Panc1 (cell line): ENCODE results near the gene TMEM117. TPM values are rescaled to one million over a fixed set of nuclear protein-coding genes. Genes with fewer than 3 reads are reported as not detected.

Experiments used
- ATAC-seq: fragments of 200-7000 bp; cut with Tn5 transposase; 2 replicates; pipeline ENCODE4 v1.9.1; 2020; ENCODE audit warnings: mild to moderate bottlenecking, moderate library complexity
- BruUV-seq: library from RNA; stranded (reverse); fragments of 400-500 nt; replicated peaks from 2 replicates; lab custom pipeline; 2021; lab: Mats Ljungman, UMichigan
- CTCF ChIA-PET: fragments of 300-600 bp; sonication (Branson Sonifier 250); formaldehyde crosslinking; loops from one replicate; lab custom pipeline; 2022; ENCODE audit warnings: antibody characterized with exemption; lab: Charles Lee
- POLR2A ChIA-PET: fragments of 300-600 bp; sonication (Branson Sonifier 250); formaldehyde crosslinking; loops from one replicate; lab custom pipeline; 2022; ENCODE audit warnings: antibody characterized with exemption; lab: Charles Lee
- DNase-seq: peaks from one replicate; pipeline ENCODE4 v3.0.0-alpha.2; 2010; ENCODE audit warnings: low read depth, low spot score
- H3K27ac ChIP-seq: 2 replicates; pipeline ENCODE4 v1.5.1; 2011; ENCODE audit warnings: mild to moderate bottlenecking, low read length, inconsistent platforms
- H3K27me3 ChIP-seq: fragments of 200-500 bp; sonication (Bioruptor generic); 2 replicates; pipeline ENCODE4 v1.6.0; 2014; ENCODE audit warnings: low read length, inconsistent platforms; ENCODE audit not compliant: control insufficient read depth, insufficient read depth
- H3K36me3 ChIP-seq: fragments of 200-500 bp; sonication (Bioruptor generic); 2 replicates; pipeline ENCODE4 v1.5.1; 2014; ENCODE audit warnings: inconsistent platforms, mild to moderate bottlenecking, low read length, moderate library complexity; ENCODE audit not compliant: control insufficient read depth, insufficient read depth
- H3K4me1 ChIP-seq: 2 replicates; pipeline ENCODE4 v1.5.1; 2011; ENCODE audit warnings: inconsistent platforms, mild to moderate bottlenecking, low read length, moderate library complexity; ENCODE audit not compliant: control insufficient read depth, insufficient read depth
- H3K4me3 ChIP-seq, 2 experiments: 2 replicates each; pipeline ENCODE4 v1.5.1; 2011 to 2012; ENCODE audit warnings: low read depth in 2 of 2, low read length in 2 of 2, mild to moderate bottlenecking in 2 of 2, inconsistent platforms in 1 of 2, moderate library complexity in 1 of 2
- H3K9me3 ChIP-seq: fragments of 200-500 bp; sonication (Bioruptor generic); 2 replicates; pipeline ENCODE4 v1.5.1; 2014; ENCODE audit warnings: low read depth, mild to moderate bottlenecking, inconsistent platforms, low read length, moderate library complexity; ENCODE audit not compliant: control insufficient read depth, insufficient read depth
- POLR2AphosphoS5 ChIP-seq: IDR thresholded peaks from 2 replicates; pipeline ENCODE4 v1.6.1; 2012; ENCODE audit warnings: mild to moderate bottlenecking, low read depth, low read length, moderate library complexity
- SIN3A ChIP-seq: IDR thresholded peaks from 2 replicates; pipeline ENCODE4 v1.6.1; 2012; ENCODE audit warnings: low read depth, mild to moderate bottlenecking, low read length, moderate library complexity, borderline replicate concordance; ENCODE audit not compliant: insufficient read depth
- TCF7L2 ChIP-seq: IDR thresholded peaks from 2 replicates; pipeline ENCODE4 v1.6.1; 2011; ENCODE audit warnings: mild to moderate bottlenecking, low read depth, low read length, inconsistent platforms
- in situ Hi-C: cut with HindIII; loops from 2 replicates; pipeline ENCODE4 v1.10.0; 2016; ENCODE audit warnings: low sequenced_read_pairs, low pct_unique_long_range_greater_than_20kb
- intact Hi-C: fragments of 100-400 bp; cut with micrococcal nuclease; formaldehyde crosslinking; loops from one replicate; pipeline ENCODE4 v1.10.0; 2022; ENCODE audit not compliant: unreplicated experiment
- total RNA-seq: library from RNA; stranded (reverse); gene quantifications from one replicate; pipeline ENCODE4 v1.2.1, GENCODE V29; 2021; ENCODE audit not compliant: unreplicated experiment
- TF ChIP-seq, protein P1 (sequence below), 2 experiments: IDR thresholded peaks; 2 replicates each; pipeline ENCODE4 v1.6.1; 2011 to 2012; ENCODE audit warnings: low read depth in 2 of 2, control low read depth in 1 of 2, low read length in 1 of 2, mild to moderate bottlenecking in 1 of 2, moderate library complexity in 1 of 2; ENCODE audit not compliant: insufficient read depth in 1 of 2
- TF ChIP-seq, protein P2 (sequence below): fragments of 450-650 bp; IDR thresholded peaks from 2 replicates; pipeline ENCODE4 v1.5.1; 2017; ENCODE audit warnings: mild to moderate bottlenecking

The TMEM117 gene
- total RNA-seq, 1 experiment from 2014 or later, result 5.5 TPM

- ChIA-PET CTCF (no interaction called here), POLR2A (no interaction called here)
- Histone ChIP-seq H3K27me3 (no peaks in the 10 kb centered on the region), H3K4me1 (no peaks in the 10 kb centered on the region), H3K4me3 (no peak overlapping the region), H3K36me3 (no peaks in the 10 kb centered on the region), H3K9me3 (no peaks in the 10 kb centered on the region), H3K27ac (no peak overlapping the region)
- intact Hi-C loops, result no loop called here
- no peak for TF ChIP-seq TCF7L2
- TF ChIP-seq, protein P1, sequence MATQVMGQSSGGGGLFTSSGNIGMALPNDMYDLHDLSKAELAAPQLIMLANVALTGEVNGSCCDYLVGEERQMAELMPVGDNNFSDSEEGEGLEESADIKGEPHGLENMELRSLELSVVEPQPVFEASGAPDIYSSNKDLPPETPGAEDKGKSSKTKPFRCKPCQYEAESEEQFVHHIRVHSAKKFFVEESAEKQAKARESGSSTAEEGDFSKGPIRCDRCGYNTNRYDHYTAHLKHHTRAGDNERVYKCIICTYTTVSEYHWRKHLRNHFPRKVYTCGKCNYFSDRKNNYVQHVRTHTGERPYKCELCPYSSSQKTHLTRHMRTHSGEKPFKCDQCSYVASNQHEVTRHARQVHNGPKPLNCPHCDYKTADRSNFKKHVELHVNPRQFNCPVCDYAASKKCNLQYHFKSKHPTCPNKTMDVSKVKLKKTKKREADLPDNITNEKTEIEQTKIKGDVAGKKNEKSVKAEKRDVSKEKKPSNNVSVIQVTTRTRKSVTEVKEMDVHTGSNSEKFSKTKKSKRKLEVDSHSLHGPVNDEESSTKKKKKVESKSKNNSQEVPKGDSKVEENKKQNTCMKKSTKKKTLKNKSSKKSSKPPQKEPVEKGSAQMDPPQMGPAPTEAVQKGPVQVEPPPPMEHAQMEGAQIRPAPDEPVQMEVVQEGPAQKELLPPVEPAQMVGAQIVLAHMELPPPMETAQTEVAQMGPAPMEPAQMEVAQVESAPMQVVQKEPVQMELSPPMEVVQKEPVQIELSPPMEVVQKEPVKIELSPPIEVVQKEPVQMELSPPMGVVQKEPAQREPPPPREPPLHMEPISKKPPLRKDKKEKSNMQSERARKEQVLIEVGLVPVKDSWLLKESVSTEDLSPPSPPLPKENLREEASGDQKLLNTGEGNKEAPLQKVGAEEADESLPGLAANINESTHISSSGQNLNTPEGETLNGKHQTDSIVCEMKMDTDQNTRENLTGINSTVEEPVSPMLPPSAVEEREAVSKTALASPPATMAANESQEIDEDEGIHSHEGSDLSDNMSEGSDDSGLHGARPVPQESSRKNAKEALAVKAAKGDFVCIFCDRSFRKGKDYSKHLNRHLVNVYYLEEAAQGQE (IDR thresholded peaks at IDR 0.05; ENCODE audit: insufficient read depth in 1 of 2, low read depth in 2 of 2, low read length in 1 of 2), result no peak
- no peak for TF ChIP-seq POLR2AphosphoS5
- no peak for TF ChIP-seq SIN3A
- TF ChIP-seq, protein P2, sequence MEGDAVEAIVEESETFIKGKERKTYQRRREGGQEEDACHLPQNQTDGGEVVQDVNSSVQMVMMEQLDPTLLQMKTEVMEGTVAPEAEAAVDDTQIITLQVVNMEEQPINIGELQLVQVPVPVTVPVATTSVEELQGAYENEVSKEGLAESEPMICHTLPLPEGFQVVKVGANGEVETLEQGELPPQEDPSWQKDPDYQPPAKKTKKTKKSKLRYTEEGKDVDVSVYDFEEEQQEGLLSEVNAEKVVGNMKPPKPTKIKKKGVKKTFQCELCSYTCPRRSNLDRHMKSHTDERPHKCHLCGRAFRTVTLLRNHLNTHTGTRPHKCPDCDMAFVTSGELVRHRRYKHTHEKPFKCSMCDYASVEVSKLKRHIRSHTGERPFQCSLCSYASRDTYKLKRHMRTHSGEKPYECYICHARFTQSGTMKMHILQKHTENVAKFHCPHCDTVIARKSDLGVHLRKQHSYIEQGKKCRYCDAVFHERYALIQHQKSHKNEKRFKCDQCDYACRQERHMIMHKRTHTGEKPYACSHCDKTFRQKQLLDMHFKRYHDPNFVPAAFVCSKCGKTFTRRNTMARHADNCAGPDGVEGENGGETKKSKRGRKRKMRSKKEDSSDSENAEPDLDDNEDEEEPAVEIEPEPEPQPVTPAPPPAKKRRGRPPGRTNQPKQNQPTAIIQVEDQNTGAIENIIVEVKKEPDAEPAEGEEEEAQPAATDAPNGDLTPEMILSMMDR, result no peak
- DNase-seq, result no peak
- in situ Hi-C loops, result no loop called here
- ATAC-seq, result no peak
- BruUV-seq, result no TSS peak
Measured at GRCh38 chr12:44433659-44434058, 597.8 kb downstream of the TMEM117 start.

DNA sequence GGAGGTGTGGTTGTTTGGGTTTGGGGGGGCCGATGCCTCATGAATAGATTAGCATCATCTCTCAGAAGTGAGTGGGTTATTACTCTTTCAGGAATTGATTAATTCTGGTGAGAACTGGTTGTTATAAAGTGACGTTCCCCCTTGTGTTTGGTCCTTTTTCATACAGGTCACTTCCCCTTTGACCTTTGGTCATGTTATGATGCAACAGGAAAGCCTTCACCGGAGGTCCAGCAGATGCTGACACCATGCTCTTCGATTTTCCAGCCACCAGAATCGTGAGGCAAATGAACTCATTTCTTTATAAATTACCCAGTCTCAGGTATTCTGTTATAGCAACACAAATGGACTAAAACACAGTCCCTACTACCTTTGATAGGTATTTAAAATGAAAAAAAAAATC lies 600.9 kb downstream of the TMEM117 start:
- no peak for DNase-seq
- no peak overlapping the region for H3K27ac ChIP-seq
- H3K36me3 ChIP-seq, result no peaks in the 10 kb centered on the region
- H3K4me1 ChIP-seq, result no peaks in the 10 kb centered on the region
- TF ChIP-seq SIN3A (no peak), TCF7L2 (no peak), POLR2AphosphoS5 (no peak)
- TF ChIP-seq, protein P2, result no peak
- TF ChIP-seq, protein P1 (IDR thresholded peaks at IDR 0.05; ENCODE audit: insufficient read depth in 1 of 2, low read depth in 2 of 2, low read length in 1 of 2), result no peak
- intact Hi-C loops (no loop called here), in situ Hi-C loops (no loop called here)
- ATAC-seq, result no peak
- no peaks in the 10 kb centered on the region for H3K9me3 ChIP-seq
- no TSS peak for BruUV-seq
- POLR2A ChIA-PET, result no interaction called here
- no peak overlapping the region for H3K4me3 ChIP-seq
- no peaks in the 10 kb centered on the region for H3K27me3 ChIP-seq
- CTCF ChIA-PET, result no interaction called here

Other genes starting within 250 kb of the TMEM117 start
- 11.4 TPM for gene PUS7L, start 77.3 kb upstream of the TMEM117 start, total RNA-seq
- 11.3 TPM for gene IRAK4, start 77.1 kb upstream of the TMEM117 start, total RNA-seq
- gene TWF1, start 29.8 kb upstream of the TMEM117 start, total RNA-seq, result 103 TPM